ENCODE data around the gene ZNF462. TPM values are rescaled to one million over a fixed set of nuclear protein-coding genes. Genes with fewer than 3 reads are reported as not detected.

ZNF462 gene
- total and polyA plus RNA-seq, 2 of the 13 experiments (the other 11 are each of a cell fraction or from before 2014, with no cell fraction given), result not detected

DNA sequence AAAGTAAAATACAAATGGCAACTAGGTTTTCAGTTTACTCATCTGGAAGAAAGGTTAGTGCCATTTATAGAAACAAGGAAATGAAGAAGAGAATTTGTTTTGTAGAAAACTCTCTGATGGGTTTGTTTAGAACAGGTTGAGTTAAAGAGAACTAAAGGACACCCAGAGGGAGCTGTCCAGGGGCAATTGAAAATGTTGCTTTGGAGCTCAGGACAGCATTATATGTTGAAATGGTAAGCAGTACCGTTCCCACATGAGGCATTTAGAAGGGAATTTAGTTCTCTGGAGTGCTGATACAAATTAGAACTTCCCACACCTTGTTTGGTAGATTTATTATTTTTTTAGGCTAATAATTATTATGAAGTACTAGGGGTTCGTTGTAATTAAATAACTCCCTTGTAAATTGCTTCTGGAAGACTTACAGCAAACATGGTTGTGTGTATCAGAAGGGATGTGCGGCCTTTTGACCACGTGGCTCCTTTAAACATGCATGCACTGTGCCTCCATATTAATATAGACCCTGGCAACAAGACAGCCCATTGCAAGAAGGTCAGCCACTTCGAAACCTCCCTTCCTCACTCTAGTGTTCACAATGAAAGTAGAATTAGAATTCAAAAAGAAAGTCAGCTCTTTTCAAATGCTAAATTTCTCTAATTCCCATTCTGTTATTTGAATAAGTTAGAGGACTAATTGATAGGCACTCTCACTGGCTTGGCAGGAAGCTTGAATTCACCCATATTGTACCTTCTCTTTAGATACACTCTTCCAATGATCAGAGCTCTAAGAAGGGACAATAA, 71.7 kb downstream of the ZNF462 start:
- Histone ChIP-seq H4K20me1 (ENCODE audit: insufficient read depth, low read length) (no peaks in the 10 kb centered on the region), H3K9me3 (ENCODE audit: low read length) (no peaks in the 10 kb centered on the region), H3K9ac (ENCODE audit: insufficient read depth, low read depth, low read length) (no peak overlapping the region), H3K79me2 (ENCODE audit: insufficient read depth, low read length) (no peaks in the 10 kb centered on the region), H3K4me1 (ENCODE audit: insufficient read depth, low read length) (0 out of 2 replicates have a peak, but pooled peaks cover 5% of the 10 kb centered on the region), H3K27me3 (ENCODE audit: control insufficient read depth in 1 of 2, insufficient read depth in 2 of 2, low read length in 2 of 2) (no peaks in the 10 kb centered on the region), H2AFZ (ENCODE audit: low read length) (no peak overlapping the region), H3K27ac (ENCODE audit: extremely low read length, insufficient read depth, low read length) (no peak overlapping the region), H3K36me3 (replicated peaks in 1 of 2; ENCODE audit: control insufficient read depth in 1 of 2, insufficient read depth in 2 of 2, low read length in 2 of 2) (no peaks in the 10 kb centered on the region), H3K4me3 (replicated peaks in 1 of 3; ENCODE audit: insufficient read depth in 1 of 3, low read depth in 2 of 3, low read length in 3 of 3) (no peak overlapping the region), H3K4me2 (ENCODE audit: low read depth, low read length) (no peak overlapping the region)
- intact Hi-C loops (cut with micrococcal nuclease; ENCODE audit: unreplicated experiment) (no loop called here), in situ Hi-C loops (cut with HindIII; ENCODE audit: extremely low pct_ligation_motif_present, low pct_unique_long_range_greater_than_20kb) (no loop called here)
- WGBS (ENCODE audit: low lambda C conversion rate), result 9% methylated on average over 5 of the region's 5 CpGs
- ATAC-seq (no peak), DNase-seq (ENCODE audit: low spot score) (no peak), FAIRE-seq (no peak)
- BruUV-seq (replicated peaks), result no TSS peak
- no peak for TF ChIP-seq SOX5 (CRISPR knock-in tag; IDR thresholded peaks at IDR 0.05; ENCODE audit: borderline replicate concordance)
- TF ChIP-seq ZNF101 (CRISPR knock-in tag; IDR thresholded peaks at IDR 0.05; ENCODE audit: borderline replicate concordance, low read depth), result no peak
- no peak for TF ChIP-seq ZBTB8A (CRISPR knock-in tag; IDR thresholded peaks at IDR 0.05; ENCODE audit: borderline replicate concordance, low read depth)
- no peak for TF ChIP-seq KLF16 (CRISPR knock-in tag; IDR thresholded peaks at IDR 0.05)
- TF ChIP-seq HNF4G (IDR thresholded peaks at IDR 0.05; ENCODE audit: borderline replicate concordance, low read depth, low read length), result no peak
- no peak for TF ChIP-seq HNF4G (CRISPR knock-in tag; IDR thresholded peaks at IDR 0.05; ENCODE audit: borderline replicate concordance, low read depth)
- no peak for TF ChIP-seq SP4 (CRISPR knock-in tag; IDR thresholded peaks at IDR 0.05)
- TF ChIP-seq CBX5 (CRISPR knock-in tag; IDR thresholded peaks at IDR 0.05; ENCODE audit: borderline replicate concordance), result no peak
- no peak for TF ChIP-seq ZNF282 (IDR thresholded peaks at IDR 0.05; ENCODE audit: partially characterized antibody)
- no peak for TF ChIP-seq HNRNPL (IDR thresholded peaks at IDR 0.05; ENCODE audit: low read depth, low read length)
- TF ChIP-seq DNMT1 (CRISPR knock-in tag; IDR thresholded peaks at IDR 0.05), result no peak
- TF ChIP-seq TSC22D2 (CRISPR knock-in tag; IDR thresholded peaks at IDR 0.05; ENCODE audit: borderline replicate concordance), result no peak
- ChIA-PET CTCF (ENCODE audit: low intra/inter-chr PET ratio, low total read pairs) (no interaction called here), POLR2A (no interaction called here)
